HG03066 (cell line): ENCODE results near the gene BABAM2.

ENCODE experiments used
- ATAC-seq: cut with Tn5 transposase; IDR thresholded peaks from one replicate; pipeline ENCODE4 v1.9.1; 2021; ENCODE audit warnings: low read depth; ENCODE audit not compliant: unreplicated experiment

BABAM2 gene

DNA sequence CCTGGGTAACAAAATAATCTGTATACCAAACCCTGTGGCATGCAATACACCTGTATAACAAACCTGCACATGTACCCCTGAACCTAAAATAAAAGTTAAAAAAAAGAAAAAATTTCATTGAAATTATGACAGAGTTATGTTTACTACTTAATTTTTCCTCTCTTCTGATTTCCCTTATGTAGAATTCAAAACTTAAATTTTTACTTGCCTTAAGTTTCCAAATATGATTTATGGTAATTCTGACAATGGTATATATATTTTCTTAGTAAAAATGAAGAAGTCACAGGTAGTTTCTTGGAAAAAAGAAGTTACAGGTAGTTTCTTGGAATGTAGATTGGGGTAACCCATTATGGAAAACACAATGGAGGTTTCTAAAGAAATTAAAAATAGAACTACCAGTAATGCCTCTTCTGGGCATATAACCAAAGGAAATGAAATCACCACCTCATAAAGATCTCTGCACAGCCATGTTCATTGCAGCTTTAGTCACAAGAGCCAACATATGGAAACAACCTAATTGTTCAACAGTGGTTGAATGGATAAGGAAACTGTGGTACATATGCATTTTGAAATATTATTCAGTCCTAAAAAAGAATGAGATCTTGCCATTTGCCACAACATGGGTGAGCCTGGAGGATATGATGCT lies 164.9 kb downstream of the BABAM2 start:
- no peak for ATAC-seq

DNA sequence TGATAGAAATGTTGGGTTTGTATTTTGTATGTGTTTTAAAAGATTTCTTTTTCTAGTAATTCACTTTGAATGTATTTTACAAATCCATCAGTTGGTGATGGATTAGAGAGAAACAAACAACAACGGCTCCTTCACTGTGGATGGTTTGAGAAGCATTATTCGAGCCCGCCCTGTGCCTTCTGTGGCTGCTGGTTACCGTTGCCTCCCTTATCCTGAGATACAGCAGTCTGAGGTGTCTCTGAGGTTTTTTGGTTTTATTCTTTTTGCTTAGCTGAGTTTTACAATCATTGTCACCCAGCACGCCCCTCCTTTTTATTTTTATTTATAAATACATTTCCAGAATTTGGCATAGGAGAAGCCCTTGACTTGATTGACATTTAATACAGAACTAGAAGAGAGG lies 168.3 kb downstream of the BABAM2 start:
- no peak for ATAC-seq

- no peak for ATAC-seq
These were observed 172.3 kb downstream of the BABAM2 start for GRCh38 chr2:28062867-28063266.

DNA sequence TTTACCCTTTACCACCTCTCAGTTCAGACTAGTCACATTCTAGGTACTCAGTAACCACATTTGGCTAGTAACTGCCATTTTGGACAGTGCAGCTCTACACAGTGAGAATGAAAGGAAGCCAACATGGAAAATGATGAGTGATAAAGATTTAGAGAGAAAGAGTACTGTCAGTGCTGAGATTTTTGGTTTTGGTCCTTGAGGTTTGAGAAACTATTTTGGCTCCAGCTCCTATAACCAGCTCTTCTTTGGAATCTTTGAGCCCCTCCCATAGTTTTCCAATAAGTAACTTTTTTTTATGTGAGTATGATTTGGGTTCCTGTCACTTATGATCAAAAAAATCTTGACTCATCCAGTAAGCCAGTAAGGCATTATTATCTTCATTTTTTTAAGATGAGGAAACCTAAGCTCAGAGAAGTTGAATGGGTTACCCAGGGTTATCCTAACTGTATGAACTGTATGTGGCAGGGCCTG lies 173.0 kb downstream of the BABAM2 start:
- no peak for ATAC-seq

- no peak for ATAC-seq
These were observed 177.1 kb downstream of the BABAM2 start for GRCh38 chr2:28067602-28068001.

DNA sequence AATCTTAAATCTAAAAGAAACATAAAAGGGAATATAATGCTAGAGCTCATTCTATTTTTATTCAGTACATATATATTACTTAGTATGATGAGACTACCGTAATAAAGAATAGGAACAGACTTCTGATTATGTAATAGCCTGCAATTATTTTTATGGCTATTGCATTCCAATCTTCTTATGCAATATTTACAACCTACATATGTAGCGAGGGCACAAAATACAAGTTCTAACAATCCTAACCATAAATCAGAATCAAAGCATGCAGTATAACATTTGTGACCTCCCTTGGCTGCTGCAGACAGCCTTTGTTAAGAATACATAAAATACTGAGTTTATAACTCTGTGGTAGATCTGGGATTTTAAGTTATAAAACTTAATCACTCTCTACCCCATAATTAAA lies 177.6 kb downstream of the BABAM2 start:
- ATAC-seq = no peak

DNA sequence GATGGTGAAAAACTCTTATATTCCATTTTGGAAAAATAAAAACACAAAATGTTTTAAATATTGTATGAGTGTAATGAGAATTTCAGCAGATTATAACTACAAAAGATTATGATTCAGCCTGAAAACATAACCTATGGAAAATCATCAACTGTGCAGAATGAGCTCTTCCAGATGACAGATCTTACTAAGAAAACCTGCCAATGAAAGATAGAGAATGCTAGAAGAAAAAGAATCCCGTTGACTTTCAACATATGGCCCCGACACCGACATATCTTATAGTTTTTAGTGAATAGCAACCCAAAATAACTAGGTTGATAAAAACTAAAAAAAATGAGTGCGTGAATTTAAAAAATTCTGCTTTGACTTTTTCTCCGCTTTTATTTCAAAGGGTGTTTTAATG lies 178.0 kb downstream of the BABAM2 start:
- no peak for ATAC-seq

GRCh38 chr2:28071221-28071620 lies 180.7 kb downstream of the BABAM2 start:
- no peak for ATAC-seq

GRCh38 chr2:28074137-28074536 lies 183.6 kb downstream of the BABAM2 start:
- ATAC-seq = no peak

DNA sequence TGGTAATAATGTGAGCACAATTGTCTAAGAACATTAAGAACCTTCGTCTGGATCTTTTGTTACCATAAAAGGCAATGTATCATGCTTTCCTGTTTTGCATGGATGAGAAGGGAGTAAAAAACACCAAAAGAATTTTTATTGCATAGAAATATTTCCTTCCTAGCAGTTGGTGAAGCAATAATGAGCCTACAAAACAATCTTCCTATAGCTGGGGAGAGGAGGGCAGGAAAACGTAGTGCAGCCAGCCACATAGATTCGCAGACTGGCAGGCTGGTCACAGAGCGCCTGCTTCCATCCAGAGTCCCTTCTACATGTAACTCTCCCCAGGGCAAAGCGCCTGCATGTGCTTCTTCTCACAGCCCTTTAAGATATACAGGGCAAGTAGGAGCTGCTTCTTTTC lies 190.4 kb downstream of the BABAM2 start:
- ATAC-seq = no peak

DNA sequence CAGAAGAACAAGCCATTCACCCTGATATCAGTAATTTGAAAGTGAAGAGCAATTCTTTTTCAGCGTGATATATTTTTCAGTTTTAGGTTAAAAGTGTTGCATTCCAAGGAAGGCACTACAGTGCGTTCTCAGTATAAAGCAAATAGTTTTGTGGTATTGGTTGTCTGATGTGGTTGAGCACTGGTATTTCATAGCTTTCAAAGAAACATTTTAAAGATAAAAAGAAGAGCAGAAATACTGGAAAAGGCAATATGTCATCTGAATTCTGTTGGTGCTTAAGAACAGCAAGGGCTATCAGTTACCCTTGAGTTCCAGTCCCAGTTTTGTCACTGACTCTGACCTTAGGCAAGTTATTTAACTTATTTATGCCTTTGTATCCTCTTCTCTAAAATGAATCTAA lies 191.6 kb downstream of the BABAM2 start:
- no peak for ATAC-seq

GRCh38 chr2:28083476-28083875 lies 192.9 kb downstream of the BABAM2 start:
- no peak for ATAC-seq

DNA sequence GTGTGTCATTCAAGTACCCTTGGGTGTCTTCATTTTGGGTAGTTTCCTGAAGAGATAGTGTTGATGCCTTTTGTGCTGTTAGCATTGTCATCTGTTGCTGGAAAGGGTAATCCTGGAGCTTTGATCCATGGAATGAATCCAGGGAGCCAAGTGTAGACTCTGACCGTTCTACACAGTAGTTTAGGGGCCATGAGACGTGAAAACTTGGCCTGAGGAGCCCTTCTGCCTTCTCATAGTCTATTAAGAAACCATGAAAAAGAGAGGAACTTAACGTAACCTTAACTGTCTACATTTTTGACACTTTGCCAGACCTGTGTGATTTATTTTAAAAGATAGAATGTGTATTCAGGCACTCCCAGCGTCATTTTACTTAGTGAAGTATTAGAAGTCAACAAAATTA lies 194.0 kb downstream of the BABAM2 start:
- no peak for ATAC-seq

DNA sequence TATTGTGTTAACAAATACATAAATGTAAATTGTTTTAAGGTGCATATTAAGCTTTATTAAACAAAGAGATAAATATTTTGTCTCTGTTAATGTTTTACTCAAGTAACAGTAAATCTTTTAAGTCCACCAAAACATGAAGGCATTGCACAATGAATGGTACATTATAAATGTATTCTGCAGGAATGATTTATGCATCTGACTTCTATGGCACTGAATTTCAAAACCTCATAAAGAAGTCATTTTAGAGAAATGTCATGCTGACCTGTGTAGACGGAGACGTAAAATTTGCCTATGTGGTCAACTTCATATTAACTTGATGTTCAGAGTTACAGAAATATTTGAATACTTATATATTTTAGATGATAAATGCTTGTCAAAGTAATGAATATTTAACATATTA lies 194.7 kb downstream of the BABAM2 start:
- ATAC-seq = no peak

- ATAC-seq = no peak
These were observed 196.1 kb downstream of the BABAM2 start for GRCh38 chr2:28086611-28087010.

DNA sequence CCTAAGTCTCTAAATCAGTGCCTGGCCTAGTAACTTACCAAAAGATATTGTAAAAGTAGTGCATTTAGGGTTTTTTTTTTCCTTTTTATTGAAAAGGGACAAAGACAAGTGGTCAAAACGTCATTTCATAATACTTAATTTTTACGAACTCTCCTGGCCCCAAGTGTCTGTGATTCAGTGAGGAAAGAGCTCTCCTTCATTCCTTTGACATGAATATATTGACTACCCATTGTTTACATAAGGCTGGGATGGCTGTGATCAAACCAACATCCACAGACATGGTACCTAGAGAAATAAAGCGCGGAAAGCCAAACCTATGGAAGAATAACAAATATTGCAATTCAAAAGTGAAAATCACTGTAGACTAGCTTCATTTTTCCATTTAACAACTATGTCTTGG lies 198.4 kb downstream of the BABAM2 start:
- ATAC-seq = no peak

GRCh38 chr2:28089486-28089885 lies 199.0 kb downstream of the BABAM2 start:
- ATAC-seq = no peak

- no peak for ATAC-seq
These were observed 202.8 kb downstream of the BABAM2 start for GRCh38 chr2:28093308-28093707.

- no peak for ATAC-seq
These were observed 203.2 kb downstream of the BABAM2 start for GRCh38 chr2:28093768-28094167.

DNA sequence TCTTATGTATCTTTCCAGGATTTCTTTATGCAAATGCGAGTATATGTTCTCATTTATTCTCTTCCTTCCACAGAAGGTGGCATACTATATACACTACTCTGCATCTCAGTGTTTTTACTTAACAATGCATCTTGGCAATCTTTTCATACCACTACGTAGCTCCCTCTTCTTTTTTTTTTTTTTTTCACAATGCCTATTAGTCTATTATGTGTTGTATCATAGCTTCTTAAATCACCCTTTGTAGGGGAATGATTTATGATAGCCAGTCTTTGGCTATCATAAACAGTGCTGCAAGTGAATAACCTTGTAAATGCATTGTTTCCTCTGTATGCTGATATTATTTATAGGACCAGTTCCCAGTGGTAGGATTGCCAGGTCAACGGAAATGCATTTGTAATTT lies 204.2 kb downstream of the BABAM2 start:
- ATAC-seq = no peak

DNA sequence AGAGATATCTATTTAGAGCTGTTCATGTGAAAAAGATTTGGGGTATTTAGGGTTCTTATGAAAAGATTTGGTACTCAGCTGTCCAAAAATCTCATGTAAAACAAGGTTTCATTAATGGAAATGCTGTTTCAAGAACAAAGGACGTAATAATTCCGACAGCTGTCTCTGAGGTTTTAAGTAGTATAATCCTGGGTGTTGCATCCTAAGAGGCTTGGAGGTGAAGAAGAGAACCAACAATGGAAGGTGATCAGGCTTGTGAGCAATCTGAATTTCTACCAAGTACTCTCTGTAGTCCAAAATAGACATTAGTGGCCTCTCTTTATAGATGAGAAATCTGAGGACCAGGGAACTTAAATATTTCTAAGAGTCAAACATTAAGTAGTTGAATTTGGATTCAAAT lies 205.1 kb downstream of the BABAM2 start:
- ATAC-seq = no peak

- ATAC-seq = no peak
These were observed 205.9 kb downstream of the BABAM2 start for GRCh38 chr2:28096421-28096820.
